Activated CD4-positive, alpha-beta T cell treated with anti-CD3 and anti-CD28 coated beads, Interleukin-2, Interleukin-4, amounts not matched to agents 100 ng/mL and 50 ng/mL, durations not matched to agents 16 hours and 8 hours (primary cell): ENCODE results near the gene STXBP1.
"Not testable (repeated sequence)": the region's sequence is repeated elsewhere in the genome, so short reads cannot be mapped to it uniquely, and the experiment has no call there.

Source experiments
- DNase-seq: peaks from one replicate; pipeline ENCODE4 v3.0.0-alpha.2; 2020; ENCODE audit warnings: low spot score

The STXBP1 gene

DNA sequence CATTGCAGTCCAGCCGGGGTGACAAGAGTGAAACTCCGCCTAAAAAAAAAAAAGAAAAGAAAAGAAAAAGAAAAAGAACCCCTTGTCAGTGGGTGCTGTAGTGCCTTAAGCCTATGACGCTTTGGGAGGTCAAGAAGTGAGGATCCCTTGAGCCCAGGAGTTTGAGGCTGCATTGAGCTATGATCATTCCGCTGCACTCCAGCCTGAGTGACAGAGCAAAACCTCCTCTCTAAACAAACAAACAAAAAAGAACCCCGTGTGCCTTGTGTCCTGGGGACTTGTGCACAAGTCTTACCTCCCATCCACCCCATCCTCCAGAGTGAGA lies 33.5 kb upstream of the STXBP1 start:
- DNase-seq = no peak

DNA sequence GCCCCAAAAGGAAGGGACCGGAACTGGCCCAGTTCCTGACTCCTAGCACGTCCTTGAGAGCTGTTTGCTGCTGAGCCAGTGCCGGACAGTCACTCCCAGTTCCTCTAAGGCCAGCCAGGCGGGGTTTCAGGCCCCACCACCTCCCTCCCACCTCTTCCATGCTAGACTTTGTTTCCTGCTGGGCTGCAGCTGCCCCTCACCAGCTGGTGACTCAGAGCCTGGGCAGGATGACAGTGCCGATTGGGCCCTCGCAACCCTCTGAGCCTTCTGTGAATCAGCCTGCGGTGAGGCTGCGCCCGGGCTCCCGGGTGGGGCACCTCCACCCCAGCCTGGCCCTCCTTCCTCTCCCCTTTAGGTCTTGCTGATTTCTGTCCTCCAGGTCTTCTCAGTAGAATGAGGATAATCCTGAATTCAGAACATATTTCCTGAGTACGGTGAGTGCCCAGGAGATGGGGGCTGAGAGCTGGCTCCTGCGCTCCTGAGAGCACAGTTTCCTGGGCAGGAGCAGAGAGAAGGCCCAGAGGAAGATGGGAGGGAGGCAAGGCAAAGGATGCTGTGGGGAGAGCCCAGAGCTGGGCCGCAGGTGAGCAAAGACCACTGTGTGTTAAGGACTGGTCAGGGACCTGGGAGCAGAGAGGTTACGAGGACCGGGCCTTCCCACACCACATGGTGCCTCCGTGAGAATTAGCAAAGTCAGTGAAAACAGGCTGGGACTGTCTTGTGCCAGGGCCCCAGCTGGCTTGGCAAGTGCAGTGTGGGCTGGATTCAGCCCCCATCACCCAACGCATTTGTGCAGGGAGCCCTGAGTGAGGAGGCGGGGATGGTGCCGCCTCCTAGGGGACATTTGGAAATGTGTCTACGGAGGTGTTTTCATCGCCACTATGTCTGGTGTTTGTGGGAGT lies 32.9 kb upstream of the STXBP1 start:
- peak; percentile 86 for DNase-seq

DNA sequence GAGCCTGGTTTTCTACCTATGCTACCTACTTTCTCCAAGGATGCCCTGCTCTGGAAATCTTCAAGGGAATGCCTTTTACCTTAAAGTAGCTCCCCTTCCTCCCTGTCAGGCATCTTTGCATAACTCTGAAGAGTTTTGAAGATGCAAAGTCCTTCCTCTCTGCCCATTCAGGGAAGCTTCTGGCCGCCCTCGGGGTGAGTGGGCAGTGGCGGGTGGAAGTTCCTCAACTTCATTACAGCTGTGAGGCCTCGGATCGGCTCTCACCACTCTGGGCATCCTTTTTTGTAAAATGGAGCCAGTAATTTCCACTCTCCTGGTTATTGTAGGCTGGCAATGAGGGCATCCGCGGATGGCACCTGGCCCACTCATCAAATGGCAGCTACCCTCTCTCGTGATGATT lies 31.7 kb upstream of the STXBP1 start:
- DNase-seq = no peak

DNA sequence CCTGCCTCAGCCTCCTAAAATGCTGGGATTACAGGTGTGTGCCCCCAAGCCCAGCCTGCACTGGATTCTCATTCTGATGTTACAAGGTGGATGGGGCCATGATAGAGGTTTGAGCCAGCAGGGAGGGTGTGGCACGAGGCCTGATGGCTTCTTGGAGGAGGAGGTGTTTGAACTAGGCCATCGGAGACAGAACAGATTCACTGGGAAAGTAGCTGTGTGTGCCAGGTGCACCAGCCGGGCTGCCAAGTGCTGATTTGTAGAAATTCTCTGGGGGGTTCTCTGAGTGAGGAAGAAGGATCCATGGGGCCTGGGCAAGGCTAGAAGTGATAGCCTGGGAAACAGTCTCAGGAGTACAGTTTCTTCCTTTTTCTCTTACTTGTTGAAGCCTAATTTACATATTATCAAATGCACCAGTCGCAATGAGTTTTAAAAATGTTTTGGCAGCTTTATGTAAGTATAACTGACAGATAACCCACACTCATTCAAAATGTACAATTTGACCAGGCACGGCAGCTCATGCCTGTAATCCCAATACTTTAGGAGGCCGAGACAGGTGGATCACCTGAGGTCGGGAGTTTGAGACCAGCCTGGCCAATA lies 31.1 kb upstream of the STXBP1 start:
- no peak for DNase-seq

DNA sequence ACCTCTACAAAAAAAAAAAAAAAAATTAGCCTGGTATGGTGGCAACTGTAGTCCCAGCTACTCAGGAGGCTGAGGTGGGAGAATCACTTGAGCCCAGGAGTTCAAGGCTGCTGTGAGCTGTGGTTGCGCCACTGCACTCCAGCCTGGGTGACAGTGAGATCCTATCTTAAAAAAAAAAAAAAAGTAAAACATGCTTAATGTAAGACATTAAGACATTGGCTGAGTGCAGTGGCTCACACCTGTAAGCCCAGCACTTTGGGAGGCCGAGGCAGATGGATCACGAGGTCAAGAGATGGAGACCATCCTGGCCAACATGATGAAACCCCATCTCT lies 27.6 kb upstream of the STXBP1 start:
- not testable (repeated sequence) for DNase-seq

DNA sequence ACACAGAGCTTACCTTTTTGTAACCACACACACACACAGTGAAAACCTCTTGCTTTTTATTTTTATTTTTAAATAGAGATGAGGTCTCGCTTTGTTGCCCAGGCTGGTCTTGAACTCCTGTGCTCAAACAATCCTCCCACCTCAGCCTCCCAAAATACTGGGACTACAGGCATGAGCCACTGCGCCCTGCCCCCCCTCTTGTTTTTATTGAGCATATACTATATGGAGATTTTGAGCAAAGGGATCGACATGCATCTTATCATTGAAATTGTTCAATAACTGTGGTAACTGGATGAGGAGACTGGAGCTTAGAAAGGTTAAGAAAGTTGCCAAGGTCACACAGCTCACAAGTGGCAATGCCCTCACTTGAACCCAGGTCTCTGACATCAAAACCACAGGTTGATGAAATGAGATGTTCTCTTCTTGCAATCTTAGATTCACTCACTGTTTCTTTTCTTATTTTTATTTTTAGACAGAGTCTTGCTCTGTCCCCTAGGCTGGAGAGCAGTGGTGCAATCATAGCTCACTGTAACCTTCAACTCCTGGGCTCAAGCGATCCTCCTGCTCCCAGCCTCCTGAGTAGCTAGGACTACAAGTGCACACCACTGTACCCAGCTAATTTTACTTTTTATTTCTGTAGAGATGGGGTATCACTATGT lies 26.8 kb upstream of the STXBP1 start:
- no peak for DNase-seq

DNA sequence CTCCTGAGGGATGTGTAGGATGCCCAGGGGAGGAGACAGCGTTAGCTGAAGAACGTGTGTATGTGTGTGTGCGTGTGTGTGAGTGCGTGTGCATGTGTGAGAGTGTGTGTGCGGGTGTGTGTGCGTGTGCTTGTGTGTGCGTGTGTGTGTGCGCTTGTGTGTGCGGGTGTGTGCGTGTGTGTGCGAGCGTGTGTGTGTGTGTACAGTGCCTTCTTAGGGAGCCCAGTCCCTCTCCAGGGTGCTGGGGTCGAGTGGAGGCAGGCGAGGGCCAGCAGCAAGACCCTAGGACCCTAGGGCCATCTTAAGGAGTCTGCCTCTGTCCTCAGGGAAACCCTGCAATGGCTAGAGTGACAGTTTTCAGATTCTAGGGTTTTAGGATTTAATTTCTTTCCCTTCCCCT lies 26.0 kb upstream of the STXBP1 start:
- no peak for DNase-seq

DNA sequence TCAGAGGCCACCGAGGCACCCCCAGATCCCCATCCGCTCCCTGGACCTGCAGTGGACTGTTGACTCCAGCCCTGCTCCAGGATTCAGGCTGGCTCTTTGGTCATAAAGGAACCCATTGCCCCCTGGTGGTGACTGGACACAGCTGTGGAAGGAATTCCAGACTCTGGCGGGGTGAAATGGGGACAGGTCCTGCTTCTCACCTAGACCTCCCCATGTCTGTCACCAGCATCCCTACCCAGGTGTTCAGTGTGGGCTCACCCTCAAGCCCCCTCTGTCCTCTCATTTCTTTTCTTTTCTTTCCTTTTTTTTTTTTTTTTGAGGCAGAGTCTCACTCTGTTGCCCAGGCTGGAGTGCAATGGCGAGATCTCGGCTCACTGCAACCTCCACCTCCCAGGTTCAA lies 25.5 kb upstream of the STXBP1 start:
- DNase-seq = peak; percentile 50

DNA sequence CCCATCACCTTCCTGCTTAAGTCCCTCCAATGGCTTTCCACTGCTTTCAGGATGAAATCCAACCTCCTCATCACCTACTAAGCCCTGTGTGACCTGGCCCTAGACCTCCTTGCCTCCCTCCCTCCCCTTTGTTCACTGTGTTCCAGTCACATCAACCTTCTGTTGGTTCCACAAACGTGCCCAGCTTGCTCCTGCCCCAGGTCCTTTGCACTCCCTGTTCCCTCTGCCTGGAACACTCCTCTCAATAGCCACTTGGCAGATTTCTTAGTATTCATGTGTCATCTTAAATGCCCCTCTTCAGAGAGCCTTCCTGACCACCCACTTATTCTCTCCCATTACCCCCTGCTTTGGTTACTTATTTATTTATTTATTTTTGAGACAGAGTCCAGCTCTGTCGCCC lies 24.1 kb upstream of the STXBP1 start:
- no peak for DNase-seq

DNA sequence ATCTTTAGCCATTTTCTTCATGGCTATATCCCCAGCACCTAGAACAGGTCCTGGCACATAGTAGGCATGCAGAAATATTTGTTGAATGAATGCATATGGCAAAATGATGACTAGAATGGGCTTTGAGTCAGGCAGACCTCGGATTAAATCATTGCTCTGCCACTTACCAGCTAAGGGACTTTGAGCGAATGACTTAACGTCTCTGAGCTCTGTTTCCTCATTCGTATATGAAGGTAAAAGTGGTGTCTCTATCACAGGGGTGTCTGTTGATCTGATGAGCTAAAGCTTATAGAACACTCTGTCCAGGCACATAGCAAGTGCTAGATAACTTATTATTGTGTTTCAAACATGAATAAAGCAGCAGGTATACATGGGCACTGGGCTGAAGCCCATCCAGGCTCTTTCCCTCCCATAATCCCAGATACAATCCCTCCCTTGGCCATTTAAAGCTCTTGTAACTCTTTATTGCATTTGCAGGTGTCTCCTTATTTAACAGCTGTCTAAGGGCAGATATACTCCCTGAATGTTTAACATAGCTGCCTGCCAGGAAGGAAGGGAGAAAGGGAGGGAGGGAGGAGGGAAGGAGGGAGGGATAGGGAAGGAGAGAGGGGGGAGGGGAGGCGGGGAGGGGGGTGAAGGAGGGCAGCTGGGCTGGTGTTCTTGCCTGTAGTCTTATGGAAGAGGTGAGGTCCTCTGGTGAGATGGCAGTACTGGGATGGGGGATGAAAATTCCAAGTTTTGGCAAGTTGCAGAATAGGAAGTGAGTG lies 23.2 kb upstream of the STXBP1 start:
- no peak for DNase-seq

DNA sequence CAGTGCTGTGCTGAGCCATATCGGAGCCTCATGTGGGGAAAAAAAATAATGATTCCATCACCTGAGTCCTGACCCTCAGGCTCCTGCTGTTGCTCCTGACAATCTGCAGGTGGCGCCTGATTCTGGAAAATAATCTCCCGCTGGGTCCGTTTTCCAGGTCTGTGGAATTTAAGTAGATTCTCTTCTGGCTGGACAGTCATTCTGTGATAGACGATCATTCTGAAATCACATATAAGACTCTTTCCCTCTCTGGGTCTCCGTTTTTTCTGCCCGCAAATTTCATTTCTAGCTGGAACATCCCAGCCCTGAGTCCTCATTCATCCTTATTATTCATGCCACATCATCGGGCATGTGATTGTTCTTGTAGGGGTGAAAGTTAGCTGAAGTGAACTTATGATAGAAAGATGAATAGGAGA lies 22.1 kb upstream of the STXBP1 start:
- peak; percentile 36 for DNase-seq

DNA sequence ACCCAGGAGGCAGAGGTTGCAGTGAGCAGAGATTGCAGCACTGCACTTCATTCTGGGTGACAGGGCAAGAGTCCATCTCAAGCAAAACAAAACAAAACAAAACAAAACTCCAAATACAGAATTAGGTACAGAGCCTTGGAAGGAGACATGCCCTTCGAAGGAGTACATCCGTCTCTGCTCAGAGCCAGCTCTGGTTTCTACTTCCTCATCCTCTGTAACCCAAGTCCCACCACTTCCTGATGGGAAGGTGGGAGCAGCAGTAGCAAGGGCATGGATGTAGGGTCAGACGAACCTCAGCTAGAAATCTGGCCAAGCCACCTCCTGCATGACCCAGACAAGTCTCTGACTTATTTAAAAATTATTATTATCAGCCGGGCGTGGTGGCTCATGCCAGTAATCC lies 16.5 kb upstream of the STXBP1 start:
- DNase-seq = no peak

DNA sequence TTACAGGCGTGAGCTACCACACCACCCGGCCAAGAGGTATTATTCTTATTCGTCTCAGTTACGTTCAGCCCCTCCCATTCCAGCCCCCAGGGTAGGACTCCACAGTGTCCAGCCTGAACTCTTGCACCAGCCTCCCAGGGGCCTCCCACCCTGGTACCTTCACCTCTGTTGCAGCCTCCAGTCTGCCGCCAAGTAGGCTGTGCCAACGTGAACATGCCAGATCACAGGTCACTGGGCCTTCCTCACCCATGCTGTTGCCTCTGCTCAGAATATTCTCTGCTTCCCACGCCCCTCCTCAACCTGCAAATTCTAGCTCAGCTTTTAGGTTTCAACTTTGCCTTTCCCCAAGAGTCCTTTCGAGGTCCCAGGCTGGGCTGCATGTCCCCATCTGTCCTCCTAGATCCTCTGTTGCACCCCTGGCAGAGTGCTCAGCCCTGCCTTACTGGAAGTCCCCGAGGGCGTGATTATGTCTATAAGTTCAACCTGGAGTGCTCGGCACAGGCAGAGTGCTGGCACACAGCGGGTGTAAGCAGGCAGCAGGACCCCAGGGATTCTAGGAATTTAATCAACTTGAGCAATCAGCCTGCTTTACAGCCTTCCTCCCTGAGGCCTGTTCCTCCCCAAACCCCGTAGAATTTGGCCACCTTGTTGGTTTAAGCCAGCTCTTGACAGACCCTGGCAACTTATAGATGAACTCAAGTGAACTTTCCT lies 13.1 kb upstream of the STXBP1 start:
- DNase-seq = no peak

DNA sequence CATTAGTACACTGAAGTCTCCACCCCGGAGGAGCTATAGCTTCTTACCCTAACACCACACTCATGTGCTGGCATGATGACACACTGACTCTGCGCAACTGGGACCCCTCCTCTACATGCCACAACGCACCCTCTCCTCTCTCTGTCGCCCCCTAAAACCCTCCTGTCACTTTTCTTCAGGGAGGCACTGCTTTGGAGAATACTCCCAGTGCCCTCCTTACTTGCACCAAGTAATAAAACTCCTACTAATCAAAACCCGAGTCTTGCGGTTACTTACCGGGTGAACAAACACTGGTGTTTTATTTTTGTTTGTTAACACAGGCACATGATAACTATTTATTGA lies 12.6 kb upstream of the STXBP1 start:
- DNase-seq = no peak

DNA sequence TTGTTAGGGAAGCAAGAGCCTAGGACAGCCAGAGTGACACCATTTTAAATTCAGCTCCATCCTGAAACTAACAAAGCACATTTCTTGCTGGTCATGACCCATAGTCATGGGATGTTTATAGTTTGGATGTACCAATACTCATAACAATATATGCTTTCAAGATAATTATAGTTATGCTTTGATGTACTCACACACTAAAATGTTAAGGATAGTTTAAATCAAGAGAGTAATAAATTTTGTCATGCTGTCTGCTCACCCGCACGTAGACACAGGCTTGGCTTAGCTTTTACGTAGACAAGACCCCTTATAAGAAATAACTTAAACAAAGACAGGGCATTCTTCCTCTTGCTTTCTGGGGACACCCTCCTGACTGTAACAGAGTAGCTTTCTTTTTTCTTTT lies 8.9 kb upstream of the STXBP1 start:
- no peak for DNase-seq

DNA sequence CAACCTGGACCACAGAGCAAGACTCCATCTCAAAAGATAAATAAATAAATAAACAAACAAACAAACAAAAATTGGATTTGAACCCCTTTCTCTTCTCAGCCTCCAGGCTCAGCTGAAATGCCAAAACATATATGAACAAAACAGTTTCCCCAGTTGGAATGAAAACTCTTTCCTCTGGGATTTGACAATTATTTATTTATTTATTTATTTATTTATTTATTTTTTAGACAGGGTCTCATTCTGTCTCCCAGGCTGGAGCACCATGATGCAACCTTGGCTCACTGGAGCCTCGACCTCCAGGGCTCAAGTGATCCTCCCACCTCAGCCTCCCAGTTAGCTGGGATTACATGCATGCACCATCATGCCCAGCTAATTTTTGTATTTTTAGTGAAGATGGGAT lies 6.0 kb upstream of the STXBP1 start:
- no peak for DNase-seq

DNA sequence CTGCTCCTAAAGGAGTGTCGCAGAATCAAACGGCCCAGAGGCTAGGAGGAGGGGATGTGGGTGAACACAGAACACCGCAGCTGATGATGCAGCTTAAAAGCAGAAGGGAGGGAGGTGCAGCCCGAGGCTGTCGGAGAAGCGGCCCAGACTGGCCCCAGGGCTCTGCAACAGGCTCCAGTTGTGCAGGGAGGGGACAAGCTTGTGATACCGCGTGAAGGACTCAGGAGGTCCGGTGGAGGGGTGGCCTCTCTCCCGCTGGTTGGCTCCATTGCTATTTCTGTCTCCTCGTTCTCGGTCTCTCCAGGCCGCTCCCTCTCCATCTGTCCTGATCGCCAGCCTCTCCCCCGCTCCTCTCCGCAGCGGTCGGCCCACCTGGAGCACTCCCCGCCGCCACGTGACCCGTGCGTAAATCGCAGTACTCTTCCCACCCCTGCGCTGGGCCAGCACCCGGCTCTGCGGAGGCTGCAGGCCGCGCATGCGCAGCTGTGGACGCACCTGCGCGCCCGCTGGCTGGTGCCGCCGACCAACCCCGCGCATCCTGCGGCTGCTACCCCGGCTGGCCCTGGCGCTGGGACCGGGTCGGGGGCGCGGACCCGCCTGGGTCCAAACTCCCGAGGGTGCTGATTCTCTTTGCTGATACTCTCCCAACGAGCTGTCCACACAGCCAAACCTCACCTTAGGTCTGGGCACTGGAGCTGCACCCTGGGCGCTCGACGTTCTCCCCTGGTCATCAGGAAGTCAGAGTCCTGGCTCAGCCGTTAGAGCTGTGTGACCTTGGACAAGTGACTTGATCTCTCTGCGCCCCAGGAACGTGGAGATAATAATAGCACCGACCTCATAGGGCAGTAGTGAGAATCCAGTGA lies 3.7 kb upstream of the STXBP1 start:
- peak; percentile 80 for DNase-seq

DNA sequence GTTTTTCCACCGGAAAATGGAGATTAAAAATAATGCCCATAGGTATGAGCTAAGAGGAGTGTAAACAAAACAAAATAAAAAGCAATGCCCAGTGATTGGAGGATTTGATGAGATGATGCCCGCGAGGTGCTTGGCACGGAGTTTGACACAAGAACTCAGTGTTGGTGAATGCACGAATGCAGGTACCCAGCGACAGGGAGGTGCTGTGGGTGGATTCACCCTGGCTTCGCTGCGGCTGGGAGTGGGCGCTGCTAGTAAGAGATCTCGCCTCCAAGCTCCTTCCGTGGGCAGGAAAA lies 526 bp upstream of the STXBP1 start:
- no peak for DNase-seq

DNA sequence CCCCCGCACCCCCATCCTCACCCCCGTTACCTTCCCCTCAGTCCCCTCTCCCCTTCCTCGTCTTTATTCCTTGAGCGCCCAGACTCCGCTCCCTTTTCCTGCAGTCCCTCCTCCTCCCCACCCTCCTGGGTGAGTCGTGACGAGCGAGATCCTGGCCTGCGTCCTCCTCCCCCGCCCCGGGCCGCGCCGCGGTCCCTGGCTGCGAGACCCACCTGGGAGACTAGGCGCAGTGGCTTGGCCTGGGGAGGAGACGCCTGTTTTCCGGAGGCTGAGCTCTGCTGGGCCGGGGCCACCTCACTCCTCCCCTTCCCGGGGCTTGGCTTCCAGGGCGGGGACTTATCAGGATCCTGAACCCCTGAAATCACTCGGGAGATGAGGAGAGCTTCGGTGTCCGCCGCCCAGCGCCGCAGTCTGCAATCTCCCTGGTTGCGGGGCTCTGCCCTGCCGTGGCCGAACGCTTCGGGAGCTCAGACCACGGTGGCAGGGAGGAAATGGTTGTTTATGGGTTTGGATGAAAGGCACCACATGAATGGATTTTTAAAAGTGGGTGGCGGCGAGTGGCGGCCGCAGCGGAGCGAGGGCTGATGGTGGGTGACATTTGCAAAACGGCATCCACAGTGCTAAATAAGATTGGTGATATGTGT lies 984 bp downstream of the STXBP1 start:
- DNase-seq = peak; percentile 34

DNA sequence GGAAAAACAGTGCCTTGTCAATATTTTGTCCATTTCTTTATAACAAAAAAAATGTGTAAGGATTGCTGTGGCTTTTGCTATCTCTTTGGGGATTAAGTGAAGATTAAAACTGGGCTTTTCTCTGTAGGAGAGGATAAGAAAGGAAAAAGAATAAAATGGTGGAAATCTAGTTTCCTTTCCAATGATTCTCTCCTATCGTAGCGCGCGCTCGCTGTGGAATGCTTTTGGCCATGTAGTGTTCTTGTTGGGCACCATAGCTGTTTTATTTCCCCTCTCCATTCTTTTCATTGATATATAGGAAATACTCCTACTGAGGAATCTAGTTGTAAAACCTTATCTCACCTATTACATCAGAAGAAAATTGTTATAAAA lies 1.5 kb downstream of the STXBP1 start:
- no peak for DNase-seq

DNA sequence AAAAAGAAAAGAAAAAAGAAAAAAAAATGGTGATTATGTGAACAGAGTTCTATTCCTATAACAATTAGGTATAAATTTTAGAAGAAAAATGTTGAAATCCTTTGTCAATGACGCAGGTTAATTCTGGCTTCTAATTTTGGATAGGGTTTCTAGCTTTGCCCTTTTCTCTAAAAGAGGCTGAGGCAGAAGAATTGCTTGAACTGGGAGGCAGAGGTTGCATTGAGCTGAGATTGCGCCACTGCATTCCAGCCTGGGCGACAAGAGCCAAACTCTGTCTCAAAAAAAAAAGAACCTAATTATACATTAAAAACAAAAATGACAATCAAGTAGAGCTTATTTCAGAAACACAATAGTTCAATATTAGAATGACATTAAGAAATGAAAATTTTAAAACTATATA lies 2.9 kb downstream of the STXBP1 start:
- DNase-seq = no peak
